Left lung (tissue), 10 donors: ENCODE measurements around the gene MRPL9. TPM values are rescaled to one million over a fixed set of nuclear protein-coding genes. Genes with fewer than 3 reads are reported as not detected.

Experiments
- ATAC-seq: fragments of 200-7000 bp; cut with Tn5 transposase; one replicate; pipeline ENCODE4 v1.9.1; 2020; ENCODE audit warnings: moderate library complexity
- DNase-seq, 4 donors: peaks; one replicate each; pipeline ENCODE4 v3.0.0-alpha.2; 2013 to 2020
- H3K27ac ChIP-seq, 2 donors: fragments of 200-600 bp; sonication (generic) in 1 of 2; one replicate each; pipeline versions ENCODE4 v1.5.0 to v1.8.0; 2020 to 2021
- H3K27me3 ChIP-seq, 2 donors: fragments of 200-600 bp; sonication (generic) in 1 of 2; one replicate each; pipeline versions ENCODE4 v1.5.0 to v1.8.0; 2020 to 2021
- H3K36me3 ChIP-seq, 2 donors: fragments of 200-600 bp; sonication (generic) in 1 of 2; one replicate each; pipeline versions ENCODE4 v1.5.0 to v1.8.0; 2020 to 2021
- H3K4me1 ChIP-seq, 2 donors: fragments of 200-600 bp; one replicate each; pipeline ENCODE4 v1.8.0; 2021
- H3K4me3 ChIP-seq, 2 donors: fragments of 200-600 bp; sonication (generic) in 1 of 2; one replicate each; pipeline versions ENCODE4 v1.5.0 to v1.8.0; 2020 to 2021; ENCODE audit warnings: mild to moderate bottlenecking in 1 of 2
- H3K9me3 ChIP-seq, 2 donors: fragments of 200-600 bp; sonication (generic) in 1 of 2; one replicate each; pipeline versions ENCODE4 v1.5.0 to v1.8.0; 2020 to 2021
- CTCF ChIP-seq, 2 donors: fragments of 200-600 bp; sonication (generic) in 1 of 2; IDR thresholded peaks; one replicate each; pipeline versions ENCODE4 v1.5.0 to v1.8.0; 2021; ENCODE audit warnings: antibody characterized with exemption in 2 of 2
- intact Hi-C, 2 donors: fragments of 100-400 bp; cut with DNase I; formaldehyde crosslinking; loops; one replicate each; pipeline versions ENCODE4 v1.11.2 to v1.14.2; 2022
- polyA plus RNA-seq, 6 donors: library from polyadenylated mRNA; unstranded; fragments of 120-200 nt; gene quantifications; one replicate each; pipeline ENCODE4 v1.2.1, GENCODE V29; 2013; ENCODE audit not compliant: insufficient read length in 6 of 6
- total RNA-seq, 2 donors: library from RNA; stranded (reverse); fragmentation: NEBNext Ultra II Directional; extraction: Animal tissue kit (Norgen Biotek cat#: 25700); gene quantifications; one replicate each; pipeline ENCODE4 v1.2.1, GENCODE V29; 2021
- donor health status: DM: no; HTN: yes; CAD: no.
- donor health status: DM: no; HTN: no; CAD: no.

MRPL9 gene
- total and polyA plus RNA-seq, 8 donors, result 42.5 to 132 (median 117) TPM

- Histone ChIP-seq H3K9me3 (no peaks in the 10 kb centered on the region), H3K36me3 (peaks cover 0 to 35% of the 10 kb centered on the region in 2 donors), H3K4me1 (no peaks in the 10 kb centered on the region), H3K27ac (no peak overlapping the region), H3K4me3 (no peak overlapping the region), H3K27me3 (no peaks in the 10 kb centered on the region)
- DNase-seq (no peak), ATAC-seq (no peak)
- no peak for TF ChIP-seq CTCF (IDR thresholded peaks at IDR 0.05)
- intact Hi-C loops, result no loop called here
Measured at GRCh38 chr1:151779852-151780251, 16.6 kb upstream of the MRPL9 start.

- H3K36me3 ChIP-seq, result peaks cover 0 to 45% of the 10 kb centered on the region in 2 donors
- TF ChIP-seq CTCF (IDR thresholded peaks at IDR 0.05), result no peak
- DNase-seq, result no peak
Measured at GRCh38 chr1:151777317-151777716, 14.0 kb upstream of the MRPL9 start.

GRCh38 chr1:151776665-151777062 is 13.4 kb upstream of the MRPL9 start:
- no peaks in the 10 kb centered on the region for H3K9me3 ChIP-seq
- intact Hi-C loops, result no loop called here
- no peak overlapping the region for H3K27ac ChIP-seq
- DNase-seq, result no peak
- TF ChIP-seq CTCF (IDR thresholded peaks at IDR 0.05), result no peak
- no peaks in the 10 kb centered on the region for H3K4me1 ChIP-seq
- H3K27me3 ChIP-seq, result no peaks in the 10 kb centered on the region
- ATAC-seq, result no peak
- H3K4me3 ChIP-seq, result no peak overlapping the region
- H3K36me3 ChIP-seq, result peaks cover 0 to 39% of the 10 kb centered on the region in 2 donors

More at GRCh38 chr1:151777317-151777716, 14.0 kb upstream of the MRPL9 start:
- no peak for ATAC-seq
- Histone ChIP-seq H3K9me3 (no peaks in the 10 kb centered on the region), H3K4me3 (no peak overlapping the region), H3K4me1 (no peaks in the 10 kb centered on the region), H3K27ac (no peak overlapping the region), H3K27me3 (no peaks in the 10 kb centered on the region)
- intact Hi-C loops, result no loop called here

GRCh38 chr1:151775894-151776664 is 12.8 kb upstream of the MRPL9 start:
- no peak overlapping the region for H3K27ac ChIP-seq
- no peaks in the 10 kb centered on the region for H3K4me1 ChIP-seq
- intact Hi-C loops, result no loop called here
- H3K9me3 ChIP-seq, result no peaks in the 10 kb centered on the region
- no peak for TF ChIP-seq CTCF (IDR thresholded peaks at IDR 0.05)
- H3K27me3 ChIP-seq, result no peaks in the 10 kb centered on the region
- H3K36me3 ChIP-seq, result peaks cover 0 to 39% of the 10 kb centered on the region in 2 donors
- no peak for DNase-seq
- no peak overlapping the region for H3K4me3 ChIP-seq
- no peak for ATAC-seq

GRCh38 chr1:151774256-151774922 is 11.1 kb upstream of the MRPL9 start:
- no peak for TF ChIP-seq CTCF (IDR thresholded peaks at IDR 0.05)
- intact Hi-C loops, result no loop called here
- Histone ChIP-seq H3K27ac (no peak overlapping the region), H3K4me3 (no peak overlapping the region), H3K9me3 (no peaks in the 10 kb centered on the region), H3K4me1 (no peaks in the 10 kb centered on the region), H3K36me3 (peaks cover 0 to 35% of the 10 kb centered on the region in 2 donors), H3K27me3 (no peaks in the 10 kb centered on the region)
- no peak for DNase-seq
- ATAC-seq, result no peak
